SHP77 (cell line): ENCODE results near the gene MEGF6.

Source experiments
- DNase-seq, 2 experiments: peaks; one replicate each; lab custom pipeline; 2025; lab: John Stamatoyannopoulos, UW

MEGF6 gene

DNA sequence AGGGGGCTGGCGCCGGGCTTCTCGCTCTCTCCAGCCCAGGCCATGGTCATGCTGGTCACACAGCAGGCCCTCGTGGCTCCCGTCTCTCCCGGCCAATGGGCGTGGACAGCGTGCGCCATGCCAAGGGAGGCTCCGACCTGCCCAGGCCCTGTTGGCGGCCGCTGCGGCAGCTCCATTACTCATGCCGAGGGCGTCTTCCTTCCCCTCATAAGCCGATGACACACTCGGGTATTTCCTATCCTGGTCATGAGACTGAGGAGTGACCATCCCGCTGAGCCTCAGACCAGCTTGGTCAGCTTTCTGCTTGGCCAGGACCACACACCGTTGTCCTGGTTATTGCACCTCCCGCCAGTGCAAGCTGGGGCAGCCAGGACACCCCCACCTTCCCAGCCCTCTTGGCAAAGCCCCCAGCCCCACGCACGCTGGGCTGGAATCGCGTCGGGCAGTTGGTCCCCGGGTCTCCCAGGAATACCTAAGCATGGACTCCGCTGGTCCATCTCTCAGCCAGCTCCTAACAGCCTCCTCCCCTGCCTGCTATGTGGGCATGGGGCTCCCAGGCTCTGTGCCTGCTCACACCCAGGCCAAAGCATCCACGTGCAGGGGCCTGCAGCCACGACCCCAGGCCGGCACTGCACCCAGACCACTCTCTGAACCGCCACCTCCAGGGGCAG is 107.0 kb downstream of the MEGF6 start:
- DNase-seq = no peak

DNA sequence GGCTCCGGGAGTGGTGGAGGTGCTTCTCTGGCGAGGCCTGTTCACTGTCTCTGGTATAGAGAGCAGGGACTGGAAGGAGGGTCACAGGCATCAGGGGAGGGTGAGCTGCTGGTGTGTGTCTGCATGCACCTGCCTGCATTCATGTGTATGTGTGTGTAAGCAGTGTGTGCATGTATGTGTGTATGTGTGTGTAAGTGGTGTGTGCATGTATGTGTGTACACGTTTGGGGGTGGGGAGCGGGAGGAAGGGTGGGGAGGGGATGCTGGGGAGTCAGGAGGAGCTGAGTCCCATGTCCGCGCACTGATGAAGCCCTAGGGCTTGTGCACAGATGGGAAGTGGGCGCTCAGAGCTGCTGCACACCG is 107.8 kb downstream of the MEGF6 start:
- no peak for DNase-seq

DNA sequence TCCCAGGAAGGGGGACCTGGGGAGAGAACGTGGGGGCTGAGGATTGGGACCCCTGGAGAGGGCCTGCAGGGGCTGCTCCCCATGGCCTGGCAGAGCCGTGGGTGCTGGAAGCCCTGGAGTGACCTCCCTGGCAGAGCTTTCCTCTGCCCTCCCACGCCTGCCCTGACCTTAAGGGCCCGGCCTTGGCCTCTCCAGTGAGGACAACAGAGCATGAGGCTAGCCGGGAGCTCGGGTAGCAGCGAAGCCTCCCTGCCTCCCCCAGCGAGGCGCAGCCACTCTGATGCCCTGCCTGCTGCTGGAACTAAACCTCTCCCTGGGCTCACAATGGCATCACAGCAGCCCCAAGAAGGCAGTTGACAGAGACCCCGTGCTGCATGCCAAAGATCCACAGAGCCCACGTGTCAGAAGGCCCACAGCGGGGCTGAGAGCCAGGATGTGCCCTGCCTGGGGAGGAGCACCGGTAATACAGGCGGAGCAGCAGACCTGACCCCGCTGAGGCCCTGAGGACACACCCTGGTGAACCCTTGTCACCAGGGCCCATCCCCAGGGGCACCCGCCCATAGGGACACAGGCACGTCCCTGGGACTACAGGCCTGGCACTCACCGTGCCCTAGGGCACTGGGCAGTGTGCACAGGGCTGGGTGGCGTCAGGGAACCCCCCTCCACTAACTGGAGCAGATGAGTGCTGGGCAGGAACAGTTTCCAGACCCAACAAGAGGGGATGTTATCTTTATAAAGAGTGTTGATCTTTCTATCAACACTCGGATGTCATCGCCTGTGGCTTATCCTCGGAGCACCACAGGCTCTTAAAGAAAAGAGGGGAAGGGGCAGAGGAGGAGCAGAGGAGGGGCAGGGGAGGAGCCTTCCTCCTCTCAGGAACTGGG is 108.4 kb downstream of the MEGF6 start:
- DNase-seq = no peak

DNA sequence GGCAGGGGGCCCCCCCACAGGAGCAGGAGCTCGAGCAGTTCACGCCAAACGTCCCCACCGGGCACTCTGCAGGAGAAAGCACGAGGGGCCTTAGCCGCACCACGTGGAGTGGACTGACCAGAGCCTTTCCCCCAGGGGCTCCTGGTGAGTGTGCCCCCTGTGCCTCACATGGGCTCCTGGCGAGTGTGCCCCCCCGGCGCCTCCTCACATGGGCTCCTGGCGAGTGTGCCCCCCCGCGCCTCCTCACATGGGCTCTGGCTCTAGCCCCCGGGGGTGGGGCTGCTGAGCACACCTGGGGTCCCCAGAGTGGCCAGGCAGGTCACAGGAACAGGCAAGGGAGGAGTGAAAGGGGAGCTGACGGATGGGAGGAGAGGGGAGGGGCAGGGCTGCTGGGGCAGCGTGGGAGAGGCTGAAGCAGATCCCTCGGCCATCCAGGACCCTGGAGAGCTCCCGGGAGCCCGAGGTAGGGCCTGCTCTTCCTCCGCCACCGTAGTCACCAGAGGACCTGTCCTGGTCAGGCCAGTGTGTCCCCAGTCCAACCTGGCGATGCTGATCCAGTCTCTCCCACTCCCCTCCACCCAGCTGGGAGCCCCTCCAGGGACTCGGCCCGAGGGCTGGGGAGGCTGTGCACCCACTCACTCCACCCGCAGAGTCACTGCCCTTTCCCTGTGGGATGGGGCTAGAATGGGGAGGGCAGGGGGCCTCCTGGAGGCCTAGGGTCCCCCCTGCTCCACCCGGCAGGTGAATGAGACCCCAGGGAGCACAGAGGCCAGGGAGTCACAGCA is 109.3 kb downstream of the MEGF6 start:
- no peak for DNase-seq

DNA sequence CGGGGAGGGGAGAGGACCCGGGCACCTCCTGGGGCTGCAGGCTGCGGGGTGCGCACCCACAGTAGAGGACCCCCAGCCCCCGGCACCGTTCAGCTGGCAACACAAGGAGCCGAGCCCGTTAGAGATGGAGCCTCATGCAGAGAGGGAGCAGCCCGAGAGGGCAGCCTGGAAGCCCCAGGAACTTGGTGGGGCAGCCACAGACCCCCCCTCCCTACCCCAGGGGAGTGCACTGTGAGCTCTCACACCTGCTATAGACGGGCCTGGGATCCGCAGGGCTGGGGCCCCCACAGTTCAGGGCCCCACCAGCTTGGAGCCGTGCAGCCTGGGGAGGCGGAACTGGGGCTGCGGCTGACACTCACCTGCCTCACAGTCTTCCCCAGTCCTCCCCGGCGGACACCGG is 109.9 kb downstream of the MEGF6 start:
- DNase-seq = no peak

DNA sequence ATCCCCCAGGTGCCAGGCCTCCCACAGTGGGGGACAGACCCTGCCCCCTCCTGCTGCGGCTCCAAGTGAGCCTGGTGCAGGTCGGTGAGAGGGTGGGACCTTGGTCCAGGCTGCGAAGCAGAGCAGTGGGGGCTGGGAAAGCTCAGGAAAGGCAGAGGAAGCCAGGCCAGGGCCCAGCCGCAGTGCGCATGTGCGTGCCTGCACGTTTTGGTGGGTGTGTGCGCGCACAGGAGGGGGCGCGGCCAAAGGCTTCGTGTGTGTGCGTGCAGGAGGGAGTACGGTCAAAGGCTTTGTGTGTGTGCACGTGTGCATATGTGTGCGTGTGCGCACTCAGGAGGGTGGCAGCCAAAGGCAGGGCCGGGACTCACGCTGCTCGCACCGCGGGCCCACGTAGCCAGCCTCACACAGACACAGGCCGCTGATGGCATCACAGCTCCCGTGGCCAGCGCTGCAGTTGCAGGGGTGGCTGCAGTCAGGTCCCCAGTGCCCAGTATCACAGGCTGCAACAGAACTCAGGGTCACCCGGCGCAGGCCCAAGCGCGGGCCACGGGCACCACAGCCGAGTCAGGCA is 111.0 kb downstream of the MEGF6 start:
- DNase-seq = no peak

DNA sequence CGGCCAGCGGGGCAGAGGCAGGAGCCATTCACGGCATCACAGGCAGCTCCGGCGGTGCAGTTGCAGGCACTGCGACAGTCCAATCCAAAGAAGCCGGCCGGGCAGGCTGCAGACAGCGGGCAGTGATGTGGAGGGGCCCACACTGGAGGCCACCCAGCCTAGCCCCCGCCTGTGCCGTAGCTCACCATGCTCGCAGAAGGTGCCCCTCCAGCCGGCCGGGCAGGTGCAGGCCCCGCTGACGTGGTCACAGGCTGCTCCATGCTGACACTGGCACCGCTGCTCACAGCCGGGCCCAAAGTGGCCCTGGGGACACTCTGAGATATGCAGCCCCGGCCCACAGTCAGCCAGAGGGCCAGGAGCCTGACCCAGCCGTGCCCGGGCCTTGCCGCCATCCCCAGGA is 111.7 kb downstream of the MEGF6 start:
- DNase-seq = no peak

DNA sequence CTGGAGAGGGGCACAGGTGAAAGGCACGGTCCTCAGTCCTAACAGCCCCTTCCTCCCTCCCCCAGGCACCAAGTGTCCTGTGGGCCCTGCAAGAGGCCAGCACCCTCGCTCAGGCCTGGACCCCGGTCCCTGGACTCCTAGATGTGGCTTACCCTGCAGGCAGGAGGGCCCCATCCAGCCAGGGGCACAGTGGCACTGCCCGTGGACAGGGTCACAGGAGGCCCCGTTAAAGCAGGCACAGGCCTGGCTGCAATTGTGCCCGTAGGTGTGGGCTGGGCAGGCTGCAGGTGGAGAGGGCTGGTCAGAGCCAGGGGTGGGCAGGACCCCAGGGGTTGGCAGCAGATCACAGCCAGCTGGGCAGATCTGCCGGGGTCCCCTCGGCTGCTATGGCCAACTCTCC is 112.3 kb downstream of the MEGF6 start:
- DNase-seq = no peak

DNA sequence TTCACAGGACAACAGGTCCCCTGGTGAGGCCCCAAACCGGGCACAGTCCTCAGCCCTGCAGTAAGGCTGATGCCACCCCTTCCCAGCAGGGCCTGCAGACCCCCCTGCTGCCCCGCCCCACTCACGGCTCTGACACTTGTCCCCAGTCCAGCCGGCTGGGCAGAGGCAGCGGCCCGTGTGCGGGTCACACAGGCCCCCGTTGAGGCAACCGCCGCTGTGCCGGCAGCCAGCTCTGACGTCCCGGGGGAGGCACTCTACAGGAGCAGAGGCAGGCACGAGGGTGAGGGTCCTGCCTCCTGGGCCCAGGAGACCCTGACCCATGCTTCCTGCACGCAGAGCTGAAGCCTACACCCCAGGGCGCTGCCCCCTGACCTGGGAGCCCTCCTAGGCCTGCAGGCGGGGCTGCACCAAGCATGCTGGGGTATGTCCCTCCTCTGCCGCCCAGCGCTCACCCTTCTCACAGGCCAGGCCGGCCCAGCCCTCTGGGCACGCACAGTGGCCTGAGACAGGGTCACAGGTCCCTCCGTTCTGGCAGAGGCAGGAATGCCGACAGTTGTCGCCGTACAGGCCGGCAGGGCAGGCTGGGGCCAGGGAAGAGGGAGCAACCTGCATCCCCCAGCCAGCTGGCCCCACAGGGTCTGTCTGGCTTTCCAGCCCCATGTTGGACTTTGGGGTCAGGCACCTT is 112.9 kb downstream of the MEGF6 start:
- no peak for DNase-seq

DNA sequence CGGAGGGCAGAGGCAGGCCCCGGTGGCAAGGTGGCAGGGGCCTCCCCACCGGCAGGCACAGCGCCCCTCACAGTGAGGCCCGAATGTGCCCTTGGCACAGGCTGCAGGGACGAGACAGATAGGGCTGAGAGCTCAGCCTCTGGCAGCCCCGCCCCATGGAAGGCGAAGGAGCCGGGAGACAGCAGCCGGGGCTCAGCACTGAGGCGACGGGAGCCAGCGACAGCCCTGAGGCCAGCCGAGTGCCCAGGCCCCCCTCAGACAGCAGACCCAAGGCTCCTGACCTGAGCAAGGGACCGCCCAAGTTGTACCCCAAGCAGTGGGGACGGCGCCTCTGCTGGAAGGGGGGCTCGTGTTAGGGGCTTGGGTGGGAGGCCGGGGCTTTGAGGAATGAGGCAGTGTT is 113.8 kb downstream of the MEGF6 start:
- DNase-seq = no peak

DNA sequence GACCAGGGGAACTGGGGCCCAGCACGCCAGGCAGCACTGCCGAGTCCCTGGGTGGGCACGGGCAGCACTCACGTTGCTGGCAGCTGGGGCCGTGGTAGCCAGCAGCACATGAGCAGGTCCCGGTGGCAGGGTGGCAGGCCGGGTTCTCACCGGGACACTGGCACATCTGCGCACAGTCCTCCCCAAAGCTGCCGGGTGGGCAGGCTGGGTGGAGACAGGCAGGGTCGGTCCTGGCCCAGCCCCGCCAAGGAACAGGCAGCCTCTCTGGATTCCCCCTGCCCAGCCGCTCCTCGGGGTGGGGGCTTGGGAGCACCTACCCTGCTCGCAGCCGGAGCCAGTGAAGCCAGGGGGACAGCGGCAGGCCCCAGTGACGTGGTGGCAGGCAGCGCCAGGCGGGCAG is 114.4 kb downstream of the MEGF6 start:
- DNase-seq = no peak

DNA sequence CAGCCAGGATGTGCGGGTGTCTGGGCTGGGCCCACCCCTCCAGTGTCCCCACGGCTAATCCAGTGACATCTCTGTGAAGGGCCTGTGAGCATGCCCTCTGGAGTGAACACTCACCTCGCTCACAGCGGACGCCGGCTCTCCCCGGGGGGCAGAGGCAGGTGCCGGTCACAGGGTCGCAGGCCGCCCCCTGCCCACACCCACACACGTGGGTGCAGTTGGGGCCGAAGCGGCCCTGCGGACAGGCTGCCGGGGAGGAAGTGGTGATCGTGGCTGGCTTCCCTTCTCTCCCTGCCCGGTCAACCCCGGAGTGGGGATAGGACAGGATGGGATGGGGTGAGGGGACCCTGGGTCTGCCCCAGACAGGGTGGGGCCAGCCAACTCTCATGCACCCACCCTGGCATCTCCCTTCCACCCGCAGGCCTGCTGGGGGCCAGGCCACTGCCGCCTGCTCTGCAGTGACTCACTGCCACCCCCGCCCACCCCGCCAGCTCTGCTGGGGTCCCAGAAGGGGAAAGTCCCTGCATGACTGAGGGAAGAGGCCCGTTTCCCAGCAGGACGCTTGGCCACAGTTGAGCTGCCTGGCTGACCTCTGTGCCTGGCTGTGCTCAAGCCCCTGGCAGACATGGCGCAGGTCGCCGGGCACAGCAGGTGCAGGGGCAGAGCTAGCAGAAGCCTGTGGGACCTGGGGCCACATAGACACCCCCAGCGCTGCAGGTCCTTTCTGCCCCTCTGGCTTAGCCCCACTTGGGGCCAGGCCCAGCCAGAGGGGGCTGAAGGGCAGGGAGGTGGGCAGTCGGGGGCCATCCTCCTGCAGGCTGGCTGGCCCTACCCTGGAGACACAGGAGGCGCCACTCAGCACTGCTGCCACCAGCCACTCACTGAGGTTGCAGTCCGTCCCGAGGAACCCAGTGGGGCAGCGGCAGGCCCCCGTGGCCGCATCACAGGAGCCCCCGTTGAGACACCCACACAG is 115.2 kb downstream of the MEGF6 start:
- DNase-seq = no peak

DNA sequence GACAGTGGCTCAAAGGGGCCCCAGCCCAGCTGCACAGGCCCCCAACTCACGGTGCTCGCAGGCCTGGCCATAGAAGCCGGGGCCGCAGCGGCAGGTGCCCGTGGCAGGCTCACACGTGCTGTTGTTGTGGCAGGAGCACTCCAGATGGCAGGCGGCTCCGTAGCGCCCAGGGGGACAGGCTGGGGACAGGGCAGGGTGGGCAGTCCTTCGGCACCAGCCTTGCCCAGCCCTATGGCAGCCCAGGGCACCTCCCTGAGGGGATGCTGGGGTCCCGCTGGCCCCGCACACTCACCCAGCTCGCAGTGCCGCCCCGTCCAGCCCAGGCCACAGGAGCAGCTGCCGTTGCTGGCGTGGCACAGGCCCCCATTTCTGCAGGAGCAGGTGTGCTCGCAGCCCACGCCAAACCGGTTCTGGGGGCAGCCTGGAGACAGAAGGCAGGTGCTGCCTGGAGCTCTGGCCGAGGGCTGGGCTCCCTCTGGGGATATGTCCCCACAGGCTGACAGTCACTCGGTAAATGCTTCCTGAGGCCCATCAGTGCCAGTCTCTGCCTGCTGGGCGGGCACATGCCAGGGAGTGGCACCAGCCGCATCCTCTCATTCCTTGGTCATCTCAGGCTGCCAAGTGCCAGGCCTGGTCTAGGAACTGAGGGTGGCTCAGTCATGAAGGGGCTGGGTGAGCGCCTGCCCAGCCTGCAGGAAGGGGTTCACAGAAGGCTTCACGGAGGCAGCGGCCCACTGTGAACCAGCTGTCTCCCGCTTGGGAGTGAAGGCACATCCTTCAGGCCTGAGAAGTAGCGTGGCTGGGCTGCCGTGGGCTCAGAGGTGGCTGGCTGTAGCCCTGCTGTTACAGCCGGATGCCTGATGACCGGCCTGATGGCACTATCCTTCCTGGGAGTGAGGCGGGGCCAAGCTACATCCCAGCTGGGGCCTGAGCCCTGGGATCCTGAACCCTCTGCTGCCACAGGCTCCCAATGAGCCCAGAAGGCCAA is 116.7 kb downstream of the MEGF6 start:
- DNase-seq = peak in 1 of 2 experiments; percentile 23

DNA sequence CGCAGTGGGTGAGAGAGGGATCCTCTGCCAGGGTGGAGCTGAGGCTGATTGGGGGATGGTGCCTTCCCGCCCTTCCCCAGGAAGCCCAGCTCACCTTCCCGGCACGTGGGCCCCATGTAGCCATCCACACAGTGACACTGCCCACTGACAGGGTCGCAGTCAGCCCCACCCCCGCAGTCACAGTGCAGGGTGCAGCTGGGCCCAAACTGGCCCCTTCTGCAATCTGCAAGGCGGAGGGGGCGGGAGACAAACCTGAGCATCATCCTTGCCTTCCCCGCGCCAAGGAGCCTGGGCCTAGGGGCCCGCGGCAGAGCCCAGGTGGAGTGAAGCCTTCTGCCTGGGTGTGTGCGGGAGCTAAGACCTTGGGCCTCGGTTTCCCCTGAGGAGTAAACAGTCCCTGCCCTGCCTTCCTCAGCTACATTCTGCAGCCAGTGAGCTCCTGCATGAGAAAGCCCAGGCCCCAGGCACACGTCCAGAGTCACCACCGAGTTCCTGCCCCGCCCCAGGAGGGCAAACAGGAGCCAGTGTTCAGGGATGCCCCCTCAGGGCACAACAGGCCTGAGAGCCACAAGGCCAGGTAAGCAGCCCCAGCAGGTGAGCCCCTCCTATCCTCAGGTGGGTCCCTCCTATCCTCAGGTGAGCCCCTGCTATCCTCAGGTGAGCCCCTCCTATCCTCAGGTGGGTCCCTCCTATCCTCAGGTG is 118.6 kb downstream of the MEGF6 start:
- DNase-seq = no peak

DNA sequence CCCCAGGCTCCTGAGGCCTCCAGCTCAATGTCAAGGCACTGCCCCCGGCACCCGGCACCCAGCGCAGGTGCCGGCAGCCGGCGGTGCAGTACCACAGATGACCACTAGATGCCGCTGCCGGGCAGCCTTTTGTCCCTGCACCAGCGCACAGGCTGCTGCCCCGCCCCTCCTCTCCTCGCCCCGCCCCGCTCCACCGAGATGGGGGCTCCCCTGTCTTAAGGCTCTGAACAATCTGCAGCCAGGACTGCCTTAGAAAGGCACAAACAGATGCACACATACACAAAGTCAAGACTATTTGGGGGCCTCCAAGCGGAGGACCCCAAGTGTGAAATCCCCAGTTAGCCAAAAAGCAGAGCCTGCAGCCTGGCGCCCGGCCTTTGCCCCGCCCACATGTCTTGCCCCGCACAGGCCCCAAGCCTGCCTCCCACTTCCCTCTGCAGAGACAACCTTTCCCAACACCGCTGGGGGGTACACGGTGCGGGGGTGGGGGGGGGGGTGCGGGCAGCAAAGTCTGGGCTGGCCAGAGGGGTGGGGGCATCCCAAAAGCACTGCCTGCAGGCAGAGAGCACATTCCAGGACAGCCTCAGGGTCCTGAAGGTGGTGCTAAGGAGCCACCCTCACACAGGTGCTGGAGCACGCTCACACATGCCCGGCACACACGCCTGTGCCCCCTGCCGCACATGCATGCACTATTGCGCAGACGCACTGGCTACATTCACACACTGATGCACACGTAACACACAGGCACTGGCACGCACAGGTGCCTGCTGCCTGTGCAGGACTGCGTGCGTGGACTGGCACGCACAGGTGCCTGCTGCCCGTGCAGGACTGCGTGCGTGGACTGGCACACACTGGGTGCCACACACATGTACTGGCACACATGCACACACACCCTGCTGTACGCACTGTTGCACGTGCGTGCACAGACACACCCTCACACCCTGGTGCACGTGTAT is 119.7 kb downstream of the MEGF6 start:
- peak in 1 of 2 experiments; percentile 23 for DNase-seq

DNA sequence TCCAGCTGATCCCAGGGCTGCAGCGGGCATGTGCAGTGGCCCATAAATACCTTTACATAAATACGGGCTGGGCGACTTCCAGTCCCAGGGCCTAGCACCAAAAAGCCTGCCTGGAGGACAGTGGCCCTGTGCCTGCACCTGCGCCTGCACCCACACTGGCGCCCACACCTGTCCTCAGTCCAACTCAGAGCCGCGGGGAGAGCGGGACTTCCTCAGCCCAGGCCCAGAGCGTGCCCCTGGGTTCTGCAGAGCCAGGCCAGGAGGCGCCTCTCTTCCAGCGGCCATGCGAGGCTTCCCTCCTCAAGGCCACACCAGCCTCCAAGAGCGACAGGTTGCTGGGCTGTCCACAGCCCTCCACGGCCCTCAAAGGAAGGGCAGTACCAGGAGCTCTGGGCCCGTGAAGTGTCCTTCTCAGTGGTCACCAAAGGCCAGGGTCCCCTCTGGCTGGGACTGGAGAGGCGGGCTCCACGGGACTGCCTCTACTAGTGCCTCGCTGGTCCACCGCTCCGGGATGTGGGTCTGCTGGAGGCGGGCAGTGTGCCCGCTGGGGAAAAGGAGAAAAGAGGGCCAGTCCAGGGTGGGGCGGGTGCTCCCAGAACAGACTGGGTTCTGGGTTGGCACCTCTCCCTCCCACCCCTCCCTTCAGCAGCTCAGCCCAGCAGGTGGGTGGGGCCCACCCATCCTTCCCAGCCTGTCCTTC is 121.1 kb downstream of the MEGF6 start:
- no peak for DNase-seq

DNA sequence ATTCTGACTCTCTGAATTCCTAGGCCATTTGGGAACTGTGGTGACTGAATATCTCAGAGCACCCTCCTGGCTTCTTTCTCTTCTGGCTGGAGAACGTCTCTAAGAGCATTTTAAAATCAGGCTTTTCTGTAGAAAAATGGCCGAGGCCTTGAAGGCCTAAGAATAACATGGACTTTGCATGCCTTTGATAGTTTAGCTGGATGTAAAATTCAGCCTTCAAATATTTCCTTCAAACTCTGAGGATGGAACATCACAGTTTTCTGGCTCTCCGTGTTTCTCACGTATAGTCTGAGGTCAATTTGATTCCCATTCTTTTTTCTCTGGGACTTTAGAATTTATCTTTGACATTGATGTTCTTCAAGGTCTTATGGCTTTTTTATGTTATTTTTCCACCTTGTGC is 122.9 kb downstream of the MEGF6 start:
- no peak for DNase-seq
